AG10803 (cell line): ENCODE data around the gene TRIM66.

Experiments used
- DNase-seq: peaks from one replicate; pipeline ENCODE4 v3.0.0; 2010; ENCODE audit warnings: low read depth
- H3K4me3 ChIP-seq: 2 replicates; pipeline ENCODE4 v1.5.1; 2011; ENCODE audit warnings: mild to moderate bottlenecking, low read length, control low read depth
- TF ChIP-seq, protein P1 (sequence below): conservative IDR thresholded peaks from 2 replicates; pipeline ENCODE4 v1.5.1; 2011; ENCODE audit warnings: mild to moderate bottlenecking, low read length, control low read depth, inconsistent platforms

The TRIM66 gene

DNA sequence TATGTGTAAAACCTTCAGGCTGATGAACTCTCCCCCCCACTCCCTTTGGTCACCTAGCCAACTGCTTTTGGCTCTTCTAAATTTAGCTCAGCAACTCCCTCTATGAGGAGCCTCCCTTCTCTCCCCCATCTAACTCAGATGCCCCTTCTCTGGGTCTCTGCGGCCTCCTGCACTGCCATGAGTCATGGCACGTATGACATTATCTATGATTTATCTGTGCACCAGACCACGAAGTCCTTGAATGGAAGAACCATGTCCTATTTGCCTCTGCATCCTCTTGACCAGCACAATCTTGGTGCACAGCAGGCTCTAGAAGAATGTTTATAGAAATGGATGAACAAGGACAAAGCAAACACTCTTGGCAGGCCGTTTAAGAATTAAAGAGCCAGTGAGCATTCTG lies 46.1 kb upstream of the TRIM66 start:
- no peak overlapping the region for H3K4me3 ChIP-seq
- TF ChIP-seq, protein P1, sequence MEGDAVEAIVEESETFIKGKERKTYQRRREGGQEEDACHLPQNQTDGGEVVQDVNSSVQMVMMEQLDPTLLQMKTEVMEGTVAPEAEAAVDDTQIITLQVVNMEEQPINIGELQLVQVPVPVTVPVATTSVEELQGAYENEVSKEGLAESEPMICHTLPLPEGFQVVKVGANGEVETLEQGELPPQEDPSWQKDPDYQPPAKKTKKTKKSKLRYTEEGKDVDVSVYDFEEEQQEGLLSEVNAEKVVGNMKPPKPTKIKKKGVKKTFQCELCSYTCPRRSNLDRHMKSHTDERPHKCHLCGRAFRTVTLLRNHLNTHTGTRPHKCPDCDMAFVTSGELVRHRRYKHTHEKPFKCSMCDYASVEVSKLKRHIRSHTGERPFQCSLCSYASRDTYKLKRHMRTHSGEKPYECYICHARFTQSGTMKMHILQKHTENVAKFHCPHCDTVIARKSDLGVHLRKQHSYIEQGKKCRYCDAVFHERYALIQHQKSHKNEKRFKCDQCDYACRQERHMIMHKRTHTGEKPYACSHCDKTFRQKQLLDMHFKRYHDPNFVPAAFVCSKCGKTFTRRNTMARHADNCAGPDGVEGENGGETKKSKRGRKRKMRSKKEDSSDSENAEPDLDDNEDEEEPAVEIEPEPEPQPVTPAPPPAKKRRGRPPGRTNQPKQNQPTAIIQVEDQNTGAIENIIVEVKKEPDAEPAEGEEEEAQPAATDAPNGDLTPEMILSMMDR, result no peak
- DNase-seq, result no peak

DNA sequence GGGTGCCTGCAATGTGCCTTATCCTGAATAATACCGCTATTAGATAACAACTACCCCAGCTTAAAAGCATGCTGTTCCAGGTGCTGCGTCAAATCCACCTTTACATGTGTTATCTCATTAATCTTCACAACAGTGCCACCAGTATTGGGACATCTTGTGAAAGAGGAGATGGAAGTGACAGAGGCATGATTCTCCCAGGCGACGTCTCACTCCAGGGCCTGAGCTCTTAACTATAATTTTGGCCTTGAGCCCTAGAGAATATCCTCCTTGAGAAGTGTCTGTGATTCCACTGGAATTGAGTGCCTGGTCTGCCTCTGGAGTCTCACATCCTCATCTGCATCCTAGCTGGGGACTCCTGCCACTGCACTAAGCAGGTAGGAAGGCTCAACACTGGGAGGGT lies 43.9 kb upstream of the TRIM66 start:
- H3K4me3 ChIP-seq, result no peak overlapping the region
- TF ChIP-seq, protein P1, result no peak
- no peak for DNase-seq

DNA sequence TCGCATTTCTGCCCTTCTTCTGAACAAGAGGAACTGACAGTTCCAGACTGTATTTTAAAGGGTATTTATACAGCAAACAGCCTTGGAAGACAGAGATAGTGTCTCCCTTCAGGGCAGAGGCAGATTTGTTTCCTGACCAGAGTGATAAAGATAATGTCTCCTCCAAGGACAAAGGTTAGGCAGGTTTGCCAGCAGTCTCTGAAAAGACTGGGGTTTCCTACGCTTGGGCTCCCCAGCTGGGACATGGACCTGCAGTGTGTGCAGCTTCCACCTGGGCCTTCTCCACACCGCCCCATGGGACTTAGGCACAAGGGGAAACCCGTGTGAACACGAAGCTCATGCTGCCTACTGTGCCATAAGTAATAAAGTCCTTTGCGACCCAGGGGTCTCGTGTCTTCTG lies 42.2 kb upstream of the TRIM66 start:
- no peak overlapping the region for H3K4me3 ChIP-seq
- TF ChIP-seq, protein P1, result no peak
- no peak for DNase-seq

DNA sequence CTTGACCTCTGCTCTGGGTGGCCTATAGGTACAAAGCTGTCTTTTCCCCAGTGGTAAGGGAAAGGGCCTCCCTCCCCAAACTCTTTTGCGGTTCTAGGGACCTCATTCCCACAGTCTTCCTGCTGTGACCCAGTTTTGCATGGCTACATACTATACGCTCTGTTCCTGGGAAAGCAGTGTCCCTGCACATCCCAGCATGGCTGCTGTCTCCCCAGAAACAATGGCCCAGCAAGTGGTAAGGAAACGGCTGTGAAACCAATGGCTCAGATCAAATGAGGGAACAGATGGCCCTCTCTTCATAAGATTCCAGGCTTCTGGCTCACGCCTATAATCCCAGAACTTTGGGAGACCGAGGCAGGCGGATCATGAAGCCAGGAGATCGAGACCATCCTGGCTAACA lies 41.2 kb upstream of the TRIM66 start:
- H3K4me3 ChIP-seq, result no peak overlapping the region
- TF ChIP-seq, protein P1, result no peak
- no peak for DNase-seq

DNA sequence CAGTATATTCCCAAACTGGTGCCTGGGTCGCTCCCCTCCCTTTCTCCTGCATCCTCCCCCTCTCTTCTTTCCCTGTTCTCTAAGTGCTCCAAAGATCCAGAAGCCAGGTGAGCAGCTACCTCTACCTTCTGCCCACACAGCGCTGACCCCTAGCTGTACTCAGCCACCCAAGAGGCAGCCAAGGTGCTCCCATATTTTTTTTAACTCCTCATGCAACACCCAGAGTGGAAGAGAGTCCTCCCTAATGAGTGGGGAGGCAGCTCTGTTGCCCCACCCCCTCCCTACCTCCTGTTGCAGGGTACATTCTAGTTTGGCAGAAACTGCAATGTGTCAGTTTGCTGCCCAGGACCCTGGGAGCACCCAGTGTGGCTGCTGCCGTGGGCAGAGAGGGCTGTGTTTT lies 40.3 kb upstream of the TRIM66 start:
- TF ChIP-seq, protein P1, result no peak
- H3K4me3 ChIP-seq, result no peak overlapping the region
- no peak for DNase-seq

DNA sequence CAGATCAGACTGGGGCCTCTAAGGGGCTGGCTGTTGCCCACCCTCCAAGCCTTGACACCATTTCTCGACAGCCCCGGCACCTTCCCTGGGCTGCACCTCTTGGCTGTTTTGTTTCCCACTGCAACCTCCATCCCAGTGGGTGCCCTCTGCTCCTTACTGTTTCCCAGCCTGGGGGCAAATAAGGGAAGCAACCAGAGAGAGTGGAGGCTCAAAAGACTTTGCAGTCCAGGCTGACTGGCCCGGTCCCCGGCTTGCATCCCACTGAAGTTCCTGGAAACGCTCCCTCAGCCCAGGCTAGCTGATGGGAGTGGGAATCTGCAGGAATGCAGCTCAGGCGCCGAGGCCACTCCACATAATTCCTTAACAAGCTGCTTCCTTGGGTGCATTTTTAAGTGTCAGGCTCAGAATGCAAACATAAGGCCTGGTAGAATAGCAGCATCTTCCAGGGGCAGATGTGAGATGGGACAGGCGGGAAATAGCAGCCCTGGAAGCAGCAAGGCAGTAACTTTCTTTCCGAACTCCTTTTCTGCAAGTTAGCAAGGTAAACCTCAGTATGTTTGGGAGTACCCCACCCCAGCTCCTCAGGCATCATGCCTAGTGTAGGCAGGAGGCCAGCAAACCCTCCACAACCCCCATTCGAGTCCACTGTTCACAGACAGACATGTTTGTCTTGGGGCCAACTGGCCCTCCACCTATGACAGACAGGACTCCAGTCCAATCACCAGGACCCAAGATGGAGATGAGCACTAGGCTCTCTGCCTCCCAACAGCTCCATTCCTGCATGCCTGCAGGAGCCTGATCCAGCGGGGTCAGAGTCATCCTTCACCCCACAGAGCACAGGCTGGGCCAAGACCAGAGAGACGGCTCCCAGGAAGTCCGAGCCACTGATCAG lies 39.4 kb upstream of the TRIM66 start:
- TF ChIP-seq, protein P1, result no peak
- peak; percentile 79 for DNase-seq
- no peak overlapping the region for H3K4me3 ChIP-seq
